ENCODE data around the gene STX7. TPM values are rescaled to one million over a fixed set of nuclear protein-coding genes. Genes with fewer than 3 reads are reported as not detected.

The STX7 gene
- total RNA-seq, 4 donors from 2014 or later, result 22.3 to 82.9 (median 67.5) TPM

- Histone ChIP-seq H3K36me3 (no peaks in the 10 kb centered on the region), H3K4me3 (no peak overlapping the region), H3K4me1 (peaks cover 0 to 15% of the 10 kb centered on the region in 2 donors), H3K27ac (peak overlapping the region in 1 of 2 donors; percentile 34), H3K27me3 (no peaks in the 10 kb centered on the region), H3K9me3 (no peaks in the 10 kb centered on the region)
- TF ChIP-seq POLR2A (IDR thresholded peaks at IDR 0.05) (no peak), CTCF (IDR thresholded peaks at IDR 0.05) (no peak)
- intact Hi-C loops (cut with DNase I; ENCODE audit: low total_unique reads), result loop anchor here (10.0 kb wide), 1 partner anchor 210 kb away; no protein-coding TSS in a partner anchor
- DNase-seq, result no peak
These were observed 28.3 kb downstream of the STX7 start for GRCh38 chr6:132484680-132485018.

DNA sequence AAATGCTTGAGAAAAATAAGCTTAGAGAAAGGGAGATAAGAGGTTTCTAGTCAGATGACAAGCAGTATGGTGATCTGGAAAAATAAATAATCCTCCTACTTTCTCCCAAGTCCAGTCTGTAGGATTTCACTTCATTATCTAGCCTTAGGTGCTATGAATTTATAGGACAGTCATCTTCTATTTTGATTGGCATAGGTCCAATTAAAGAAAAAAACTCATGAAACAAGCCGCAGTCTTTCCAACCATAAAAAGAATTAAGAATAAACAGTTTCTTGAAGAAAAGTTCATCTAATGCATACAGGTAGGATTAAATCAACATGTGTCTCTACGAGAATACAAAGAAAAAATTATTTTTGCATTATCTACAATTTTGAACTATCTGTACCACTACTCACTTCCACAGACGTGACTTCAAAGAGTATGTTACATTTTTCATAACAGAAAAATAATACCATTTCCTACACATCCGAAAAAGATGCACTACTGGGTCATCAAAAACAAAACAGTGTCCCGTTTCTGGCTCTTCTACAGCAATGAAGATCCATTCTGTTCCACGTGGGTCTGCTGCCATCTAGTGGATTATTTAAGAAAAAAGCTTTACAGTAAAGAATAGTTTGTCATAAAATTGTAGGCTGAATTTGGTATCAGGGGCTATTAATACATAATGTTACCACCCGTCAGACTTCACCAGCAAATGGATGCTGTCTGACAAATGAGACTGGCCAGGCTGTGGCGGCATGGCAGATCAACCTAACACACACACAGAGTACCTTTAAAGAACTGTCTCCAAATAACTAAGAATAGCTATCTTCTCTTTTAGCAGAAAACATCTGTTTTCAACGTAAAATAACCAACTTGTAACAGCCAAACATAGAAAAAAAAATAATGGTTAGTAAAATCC lies 28.9 kb downstream of the STX7 start:
- peak in 1 of 2 donors; percentile 61 for DNase-seq
- H3K27me3 ChIP-seq, result no peaks in the 10 kb centered on the region
- TF ChIP-seq CTCF (IDR thresholded peaks at IDR 0.05) (peak; percentile 77 to 83 (median 79)), POLR2A (IDR thresholded peaks at IDR 0.05) (no peak)
- H3K36me3 ChIP-seq, result no peaks in the 10 kb centered on the region
- H3K9me3 ChIP-seq, result no peaks in the 10 kb centered on the region
- peaks cover 0 to 15% of the 10 kb centered on the region in 2 donors for H3K4me1 ChIP-seq
- intact Hi-C loops (cut with DNase I; ENCODE audit: low total_unique reads), result loop anchor here (10.0 kb wide), 1 partner anchor 209 kb away; no protein-coding TSS in a partner anchor
- peak overlapping the region in 1 of 2 donors; percentile 55 for H3K27ac ChIP-seq
- H3K4me3 ChIP-seq, result no peak overlapping the region

GRCh38 chr6:132482581-132482980 lies 30.3 kb downstream of the STX7 start:
- H3K9me3 ChIP-seq, result no peaks in the 10 kb centered on the region
- no peak for TF ChIP-seq POLR2A (IDR thresholded peaks at IDR 0.05)
- no peak for TF ChIP-seq CTCF (IDR thresholded peaks at IDR 0.05)
- intact Hi-C loops (cut with DNase I; ENCODE audit: low total_unique reads), result loop anchor here (10.0 kb wide), 1 partner anchor 208 kb away; no protein-coding TSS in a partner anchor
- no peaks in the 10 kb centered on the region for H3K36me3 ChIP-seq
- no peak overlapping the region for H3K4me3 ChIP-seq
- peak overlapping the region; percentile 5 to 55 for H3K27ac ChIP-seq
- H3K4me1 ChIP-seq, result peaks cover 0 to 15% of the 10 kb centered on the region in 2 donors
- no peak for DNase-seq
- H3K27me3 ChIP-seq, result no peaks in the 10 kb centered on the region

GRCh38 chr6:132481189-132481588 lies 31.7 kb downstream of the STX7 start:
- Histone ChIP-seq H3K9me3 (no peaks in the 10 kb centered on the region), H3K36me3 (no peaks in the 10 kb centered on the region), H3K27me3 (no peaks in the 10 kb centered on the region), H3K4me3 (no peak overlapping the region), H3K27ac (peak overlapping the region in 1 of 2 donors; percentile 35), H3K4me1 (peaks cover 0 to 15% of the 10 kb centered on the region in 2 donors)
- DNase-seq, result no peak
- no peak for TF ChIP-seq CTCF (IDR thresholded peaks at IDR 0.05)
- TF ChIP-seq POLR2A (IDR thresholded peaks at IDR 0.05), result no peak
- intact Hi-C loops (cut with DNase I; ENCODE audit: low total_unique reads), result loop anchor here (10.0 kb wide), 1 partner anchor 206 kb away; no protein-coding TSS in a partner anchor

GRCh38 chr6:132479131-132479530 lies 33.8 kb downstream of the STX7 start:
- Histone ChIP-seq H3K27me3 (no peaks in the 10 kb centered on the region), H3K9me3 (no peaks in the 10 kb centered on the region), H3K36me3 (no peaks in the 10 kb centered on the region), H3K27ac (no peak overlapping the region), H3K4me3 (no peak overlapping the region), H3K4me1 (peaks cover 0 to 15% of the 10 kb centered on the region in 2 donors)
- no peak for DNase-seq
- no peak for TF ChIP-seq POLR2A (IDR thresholded peaks at IDR 0.05)
- no peak for TF ChIP-seq CTCF (IDR thresholded peaks at IDR 0.05)
- intact Hi-C loops (cut with DNase I; ENCODE audit: low total_unique reads), result no loop called here

All from uterus (tissue), 4 donors.